Keratinocyte (primary cell): ENCODE results near the gene MPHOSPH6. TPM values are rescaled to one million over a fixed set of nuclear protein-coding genes. Genes with fewer than 3 reads are reported as not detected.

Experiments
- DNase-seq: peaks from one replicate; pipeline ENCODE4 v3.0.0-alpha.2; 2011; ENCODE audit warnings: low read depth, missing footprints, low spot score
- FAIRE-seq: peaks from 2 replicates; lab custom pipeline; 2011; peaks lifted over from hg19 to GRCh38; lab: Jason Lieb, UNC
- H2AFZ ChIP-seq: 2 replicates; pipeline ENCODE4 v1.6.0; 2012; ENCODE audit warnings: low read length, control low read depth, inconsistent platforms; ENCODE audit not compliant: control insufficient read depth
- H3K27ac ChIP-seq: 2 replicates; pipeline ENCODE4 v1.5.1; 2011; ENCODE audit warnings: low read length; ENCODE audit not compliant: control insufficient read depth, insufficient read depth
- H3K27me3 ChIP-seq: 3 replicates; pipeline ENCODE4 v1.6.0; 2011; ENCODE audit warnings: low read length; ENCODE audit not compliant: control insufficient read depth, insufficient read depth; ENCODE audit errors: extremely low read depth
- H3K36me3 ChIP-seq, 2 experiments: 2 replicates in 1 of 2; 3 replicates in 1 of 2; pipeline ENCODE4 v1.5.1; 2011; ENCODE audit warnings: low read length in 2 of 2, mild to moderate bottlenecking in 1 of 2; ENCODE audit not compliant: control insufficient read depth in 2 of 2, insufficient read depth in 2 of 2; ENCODE audit errors: extremely low read depth in 1 of 2
- H3K4me1 ChIP-seq: 3 replicates; pipeline ENCODE4 v1.5.1; 2011; ENCODE audit warnings: low read length; ENCODE audit not compliant: control insufficient read depth, insufficient read depth; ENCODE audit errors: extremely low read depth
- H3K4me2 ChIP-seq: 3 replicates; pipeline ENCODE4 v1.6.0; 2011; ENCODE audit warnings: low read depth, low read length; ENCODE audit not compliant: control insufficient read depth, insufficient read depth; ENCODE audit errors: extremely low read depth
- H3K4me3 ChIP-seq, 3 experiments: fragments of 200-600 bp in 1 of 3; sonication (generic) in 1 of 3; 2 replicates in 2 of 3; 3 replicates in 1 of 3; pipeline ENCODE4 v1.5.1; 2011 to 2016; ENCODE audit warnings: low read length in 3 of 3, mild to moderate bottlenecking in 3 of 3, control low read depth in 2 of 3, inconsistent platforms in 1 of 3, low read depth in 1 of 3, mixed read lengths in 1 of 3, mixed run types in 1 of 3, moderate library complexity in 1 of 3; ENCODE audit not compliant: control insufficient read depth in 2 of 3, insufficient read depth in 2 of 3; ENCODE audit errors: extremely low read depth in 1 of 3
- H3K79me2 ChIP-seq: 2 replicates; pipeline ENCODE4 v1.6.0; 2012; ENCODE audit warnings: low read length; ENCODE audit not compliant: control insufficient read depth, insufficient read depth
- H3K9ac ChIP-seq: 3 replicates; pipeline ENCODE4 v1.6.0; 2011; ENCODE audit warnings: low read length; ENCODE audit not compliant: control insufficient read depth, insufficient read depth; ENCODE audit errors: extremely low read depth
- H3K9me1 ChIP-seq: 3 replicates; pipeline ENCODE4 v1.6.0; 2011; ENCODE audit warnings: low read length; ENCODE audit not compliant: control insufficient read depth, insufficient read depth; ENCODE audit errors: extremely low read depth
- H3K9me3 ChIP-seq: 2 replicates; pipeline ENCODE4 v1.5.1; 2012; ENCODE audit warnings: low read depth, low read length; ENCODE audit not compliant: control insufficient read depth
- H4K20me1 ChIP-seq: 3 replicates; pipeline ENCODE4 v1.6.0; 2011; ENCODE audit warnings: low read length; ENCODE audit not compliant: control insufficient read depth, insufficient read depth; ENCODE audit errors: extremely low read depth
- EZH2 ChIP-seq: IDR thresholded peaks from one replicate; pipeline ENCODE4 v1.6.1; 2012; ENCODE audit warnings: inconsistent platforms, mild to moderate bottlenecking, low read length, moderate library complexity
- dilution Hi-C: fragments of 300-500 bp; cut with MboI; formaldehyde crosslinking; loops from one replicate; pipeline ENCODE4 v1.7.0; 2020; ENCODE audit warnings: low sequenced_read_pairs; ENCODE audit not compliant: extremely low pct_ligation_motif_present
- polyA plus RNA-seq, 5 experiments: library from polyadenylated mRNA; depleted of rRNA in 3 of 5; stranded (reverse) in 3 of 5; stranded (forward) in 1 of 5; unstranded in 1 of 5; fragments of >200 nt; gene quantifications; 1 replicate in 1 of 5; 2 replicates in 3 of 5; 3 replicates in 1 of 5; pipeline versions ENCODE4 v1.2.1 to v1.2.3, GENCODE V29; 2011 to 2012; ENCODE audit warnings: missing spikeins in 2 of 5, low read depth in 1 of 5, low replicate concordance in 1 of 5
- TF ChIP-seq, protein P1 (sequence below), 3 experiments: IDR thresholded peaks in 1 of 3; conservative IDR thresholded peaks in 1 of 3; optimal IDR thresholded peaks in 1 of 3; 2 replicates in 2 of 3; 3 replicates in 1 of 3; pipeline versions ENCODE3 to v1.5.1; 2011; ENCODE audit warnings: low read length in 3 of 3, mild to moderate bottlenecking in 3 of 3, moderate library complexity in 2 of 3, control low read depth in 1 of 3, inconsistent platforms in 1 of 3; ENCODE audit not compliant: insufficient read depth in 2 of 3; ENCODE audit errors: extremely low read depth in 1 of 3

The MPHOSPH6 gene
- polyA plus RNA-seq, 1 donor (not counting 4 experiments of a cell fraction or from before 2014, with no cell fraction given) = 76.1 TPM

DNA sequence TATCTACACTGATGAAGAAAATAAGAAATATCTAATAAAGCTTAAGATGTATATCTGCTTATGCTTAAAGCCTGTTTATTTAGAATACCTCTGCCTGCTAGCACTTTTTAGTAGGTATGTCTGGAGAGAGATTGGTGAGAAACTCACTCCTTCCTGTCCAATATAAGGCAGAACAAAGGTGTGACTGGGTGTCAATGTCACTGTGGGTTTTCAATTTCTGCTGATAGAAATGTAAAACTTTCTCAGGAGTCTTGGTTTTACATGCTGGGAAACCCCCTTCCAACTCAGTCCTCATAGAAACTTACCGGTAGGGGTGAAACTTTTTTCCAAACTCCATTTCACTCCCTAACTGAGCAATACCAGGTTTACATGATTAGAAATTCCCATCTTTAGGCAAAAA lies 17.8 kb upstream of the MPHOSPH6 start:
- TF ChIP-seq EZH2 = no peak
- TF ChIP-seq, protein P1, sequence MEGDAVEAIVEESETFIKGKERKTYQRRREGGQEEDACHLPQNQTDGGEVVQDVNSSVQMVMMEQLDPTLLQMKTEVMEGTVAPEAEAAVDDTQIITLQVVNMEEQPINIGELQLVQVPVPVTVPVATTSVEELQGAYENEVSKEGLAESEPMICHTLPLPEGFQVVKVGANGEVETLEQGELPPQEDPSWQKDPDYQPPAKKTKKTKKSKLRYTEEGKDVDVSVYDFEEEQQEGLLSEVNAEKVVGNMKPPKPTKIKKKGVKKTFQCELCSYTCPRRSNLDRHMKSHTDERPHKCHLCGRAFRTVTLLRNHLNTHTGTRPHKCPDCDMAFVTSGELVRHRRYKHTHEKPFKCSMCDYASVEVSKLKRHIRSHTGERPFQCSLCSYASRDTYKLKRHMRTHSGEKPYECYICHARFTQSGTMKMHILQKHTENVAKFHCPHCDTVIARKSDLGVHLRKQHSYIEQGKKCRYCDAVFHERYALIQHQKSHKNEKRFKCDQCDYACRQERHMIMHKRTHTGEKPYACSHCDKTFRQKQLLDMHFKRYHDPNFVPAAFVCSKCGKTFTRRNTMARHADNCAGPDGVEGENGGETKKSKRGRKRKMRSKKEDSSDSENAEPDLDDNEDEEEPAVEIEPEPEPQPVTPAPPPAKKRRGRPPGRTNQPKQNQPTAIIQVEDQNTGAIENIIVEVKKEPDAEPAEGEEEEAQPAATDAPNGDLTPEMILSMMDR (optimal IDR thresholded peaks at IDR 0.05 in 1 of 3, IDR thresholded peaks at IDR 0.05 in 1 of 3, conservative IDR thresholded peaks at IDR 0.05 in 1 of 3; ENCODE audit: extremely low read depth in 1 of 3, insufficient read depth in 2 of 3, low read length in 3 of 3) = no peak
- H3K27me3 ChIP-seq = no peaks in the 10 kb centered on the region
- H4K20me1 ChIP-seq = no peaks in the 10 kb centered on the region
- no peak overlapping the region for H3K27ac ChIP-seq
- no peak overlapping the region for H3K4me2 ChIP-seq
- H3K9me3 ChIP-seq = no peaks in the 10 kb centered on the region
- H3K79me2 ChIP-seq = no peaks in the 10 kb centered on the region
- H2AFZ ChIP-seq = no peak overlapping the region
- H3K9ac ChIP-seq = no peak overlapping the region
- dilution Hi-C loops = no loop called here
- H3K4me3 ChIP-seq = no peak overlapping the region
- peaks cover 11% of the 10 kb centered on the region for H3K4me1 ChIP-seq
- FAIRE-seq (no peak), DNase-seq (no peak)
- H3K9me1 ChIP-seq = no peaks in the 10 kb centered on the region
- no peaks in the 10 kb centered on the region for H3K36me3 ChIP-seq

DNA sequence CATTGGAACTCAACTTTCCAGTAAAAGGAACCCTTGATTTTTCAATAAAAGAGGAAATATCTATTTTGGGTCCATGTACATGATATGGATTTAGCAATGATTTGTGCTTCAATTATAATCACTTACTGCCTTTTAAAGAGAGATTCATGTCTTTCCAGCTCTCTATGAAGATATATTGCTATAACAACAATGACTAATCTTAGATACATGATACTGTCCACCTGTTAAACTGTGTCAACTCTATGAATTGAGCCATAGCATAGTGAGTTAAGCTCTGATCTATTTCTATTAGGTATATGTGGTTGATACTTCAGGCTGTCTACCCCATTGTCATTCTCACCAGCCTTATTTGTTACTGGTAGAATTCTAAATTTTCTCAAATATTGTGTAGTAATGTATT lies 15.0 kb upstream of the MPHOSPH6 start:
- Histone ChIP-seq H3K4me1 (peaks cover 3% of the 10 kb centered on the region), H3K4me2 (no peak overlapping the region), H2AFZ (no peak overlapping the region), H4K20me1 (no peaks in the 10 kb centered on the region), H3K4me3 (no peak overlapping the region), H3K9me1 (no peaks in the 10 kb centered on the region), H3K9ac (no peak overlapping the region), H3K79me2 (no peaks in the 10 kb centered on the region), H3K27ac (no peak overlapping the region), H3K9me3 (no peaks in the 10 kb centered on the region), H3K27me3 (no peaks in the 10 kb centered on the region), H3K36me3 (no peaks in the 10 kb centered on the region)
- DNase-seq (no peak), FAIRE-seq (no peak)
- no peak for TF ChIP-seq EZH2
- TF ChIP-seq, protein P1 (optimal IDR thresholded peaks at IDR 0.05 in 1 of 3, IDR thresholded peaks at IDR 0.05 in 1 of 3, conservative IDR thresholded peaks at IDR 0.05 in 1 of 3; ENCODE audit: extremely low read depth in 1 of 3, insufficient read depth in 2 of 3, low read length in 3 of 3) = no peak
- dilution Hi-C loops = no loop called here
